ENCODE measurements around the gene AUTS2.
A peak's percentile ranks its signal among the peaks of the same experiment; 100 is the strongest.

The AUTS2 gene

DNA sequence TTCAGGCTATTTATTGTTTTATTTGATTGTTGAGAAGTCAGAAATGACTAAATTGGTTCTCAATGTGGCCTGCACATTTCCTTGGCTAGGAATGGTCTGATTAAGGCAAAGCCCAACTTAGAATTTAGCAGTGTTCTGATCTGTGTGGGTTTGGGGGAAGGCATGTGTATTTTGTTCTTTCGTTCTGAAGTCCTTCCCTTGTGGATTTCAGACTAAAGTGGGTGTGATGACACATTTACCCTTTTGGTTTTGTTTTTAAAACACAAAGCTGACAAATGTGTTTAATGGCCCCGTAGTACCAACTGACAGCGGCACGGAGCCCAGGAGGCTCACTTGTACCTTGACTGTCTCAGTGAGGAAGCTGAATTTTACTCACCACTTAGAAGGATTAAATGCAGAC lies 1081.4 kb downstream of the AUTS2 start:
- no peak for DNase-seq (ENCODE audit: low read depth, low spot score)

DNA sequence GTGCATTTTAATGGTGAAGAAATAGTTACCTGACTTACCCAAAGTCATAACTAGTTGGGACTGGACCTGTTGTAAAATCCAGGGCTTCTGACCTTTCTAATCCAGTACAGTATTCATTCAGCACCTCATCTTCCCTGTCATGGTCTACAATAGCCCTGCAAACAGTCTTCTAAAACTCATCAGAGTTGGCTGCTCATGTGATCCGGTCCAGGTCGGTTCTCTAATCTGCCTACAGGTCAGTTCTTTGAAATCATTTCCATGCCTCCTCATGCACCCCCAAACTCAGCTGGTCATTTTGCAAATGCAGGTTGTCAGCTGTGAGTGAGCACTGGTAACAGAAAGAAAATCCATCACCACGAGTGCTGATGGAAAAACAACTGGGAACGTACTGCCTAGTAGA lies 1082.0 kb downstream of the AUTS2 start:
- no peak for DNase-seq (ENCODE audit: low read depth, low spot score)

DNA sequence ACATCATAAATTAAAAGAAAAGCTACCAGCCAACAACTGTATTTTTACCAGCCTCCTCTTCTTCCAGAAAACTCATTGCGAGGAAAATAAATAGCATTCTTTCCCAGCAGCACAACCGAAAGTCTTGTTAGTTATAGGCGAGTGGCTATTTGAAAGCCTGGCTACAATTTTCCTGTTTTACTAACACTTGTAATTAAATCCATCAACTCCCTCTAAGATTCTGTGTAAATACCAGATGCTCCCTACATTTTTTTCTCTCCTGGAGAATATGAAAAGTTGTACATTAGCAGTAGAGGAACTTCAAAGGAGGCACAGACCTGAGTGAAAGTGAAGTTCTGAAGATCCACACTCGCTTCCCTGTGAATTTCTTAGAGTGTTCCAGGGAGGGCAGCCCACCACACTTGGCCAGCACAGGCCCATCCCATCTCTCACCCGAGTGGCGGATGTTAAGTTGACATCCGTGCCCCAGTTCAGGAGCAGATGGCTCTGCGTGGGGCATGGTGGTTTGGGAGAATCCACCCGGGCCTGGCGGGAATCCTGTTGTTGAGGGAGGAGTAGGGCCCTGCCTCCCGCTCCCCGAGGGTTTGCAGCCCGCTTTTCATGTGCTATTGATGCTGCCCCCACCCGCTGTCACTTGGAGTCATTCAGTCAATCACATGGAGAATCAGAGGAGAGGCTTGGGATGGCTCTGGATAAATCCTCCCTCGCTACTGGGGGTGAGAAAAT lies 1082.6 kb downstream of the AUTS2 start:
- no peak for DNase-seq (ENCODE audit: low read depth, low spot score)

DNA sequence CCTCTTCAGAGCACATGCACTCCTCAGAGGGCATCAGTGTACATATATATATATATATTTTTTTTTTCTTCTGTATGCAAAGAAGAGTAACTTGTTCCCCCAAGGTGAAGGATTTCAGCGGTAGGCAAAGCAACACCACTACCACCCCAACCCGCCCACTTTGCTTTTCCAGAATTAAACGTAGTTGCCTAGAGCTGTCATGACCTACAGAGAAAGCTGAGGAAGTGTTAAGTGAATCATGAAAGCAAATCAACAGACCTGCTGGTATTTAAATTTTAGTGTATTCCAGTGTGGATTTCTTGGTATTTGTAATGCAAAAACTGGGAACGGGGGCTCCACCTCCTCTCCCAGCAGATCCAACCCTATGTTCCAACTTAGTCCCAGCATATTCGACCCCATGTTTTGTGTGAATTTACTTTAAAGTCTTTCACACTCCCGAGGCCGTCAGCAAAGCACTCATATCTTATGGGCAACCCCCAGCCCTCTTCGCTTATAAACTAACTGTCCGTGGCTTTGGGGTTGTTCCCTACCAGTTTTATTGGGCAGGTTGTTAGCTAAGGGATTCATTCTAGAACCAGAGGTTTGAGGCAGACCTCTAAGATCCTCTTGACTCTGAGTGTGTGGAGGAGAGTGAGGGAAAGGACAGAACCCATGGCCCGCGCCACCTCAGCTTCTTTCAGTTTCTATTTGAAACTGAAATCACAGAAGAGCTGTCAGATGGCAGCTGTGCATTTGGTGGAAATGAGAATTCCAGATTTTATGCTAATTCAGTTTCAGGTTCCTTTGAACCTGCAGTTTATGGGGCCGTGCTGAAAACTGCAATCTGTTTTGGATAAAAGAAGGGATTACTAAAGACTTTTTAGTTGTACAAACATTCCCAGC lies 1083.4 kb downstream of the AUTS2 start:
- DNase-seq (ENCODE audit: low read depth, low spot score) = no peak

DNA sequence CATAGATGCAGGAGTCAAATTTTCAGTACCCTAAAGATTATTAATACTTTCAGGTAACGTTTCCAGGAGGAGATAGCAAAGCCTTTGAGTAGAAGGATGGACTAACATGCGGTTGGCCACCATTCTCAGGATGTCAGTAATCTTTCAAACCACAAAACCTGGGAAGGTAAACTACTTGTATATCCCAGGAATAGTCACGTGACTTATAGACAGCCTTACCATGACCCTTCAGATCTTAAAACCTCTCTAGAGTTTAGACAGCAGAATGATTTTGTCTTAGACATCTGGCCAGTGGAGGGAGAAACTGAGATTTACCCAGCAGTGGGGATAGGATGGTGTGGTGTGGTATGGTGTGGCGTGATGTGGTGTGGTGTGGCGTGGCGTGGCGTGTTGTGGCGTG lies 1085.9 kb downstream of the AUTS2 start:
- DNase-seq (ENCODE audit: low read depth, low spot score) = no peak

DNA sequence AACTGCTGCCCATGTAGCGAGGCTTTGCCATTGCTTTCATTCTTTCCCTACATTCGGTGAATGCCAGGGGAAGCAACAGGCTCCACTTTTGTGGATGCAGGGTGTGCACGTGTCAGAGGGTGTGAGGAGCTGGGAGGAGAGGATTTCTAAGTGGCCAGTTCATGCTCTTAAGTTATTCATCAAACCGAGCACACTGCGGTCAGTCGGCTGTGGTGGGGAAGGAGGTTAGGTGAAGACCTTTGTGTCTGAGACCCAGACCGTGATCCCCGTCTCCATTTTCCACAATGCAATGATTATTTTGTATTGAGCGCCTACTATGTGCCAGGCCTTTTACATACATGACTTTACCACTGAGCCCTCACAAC lies 1095.0 kb downstream of the AUTS2 start:
- DNase-seq (ENCODE audit: low read depth, low spot score) = no peak

DNA sequence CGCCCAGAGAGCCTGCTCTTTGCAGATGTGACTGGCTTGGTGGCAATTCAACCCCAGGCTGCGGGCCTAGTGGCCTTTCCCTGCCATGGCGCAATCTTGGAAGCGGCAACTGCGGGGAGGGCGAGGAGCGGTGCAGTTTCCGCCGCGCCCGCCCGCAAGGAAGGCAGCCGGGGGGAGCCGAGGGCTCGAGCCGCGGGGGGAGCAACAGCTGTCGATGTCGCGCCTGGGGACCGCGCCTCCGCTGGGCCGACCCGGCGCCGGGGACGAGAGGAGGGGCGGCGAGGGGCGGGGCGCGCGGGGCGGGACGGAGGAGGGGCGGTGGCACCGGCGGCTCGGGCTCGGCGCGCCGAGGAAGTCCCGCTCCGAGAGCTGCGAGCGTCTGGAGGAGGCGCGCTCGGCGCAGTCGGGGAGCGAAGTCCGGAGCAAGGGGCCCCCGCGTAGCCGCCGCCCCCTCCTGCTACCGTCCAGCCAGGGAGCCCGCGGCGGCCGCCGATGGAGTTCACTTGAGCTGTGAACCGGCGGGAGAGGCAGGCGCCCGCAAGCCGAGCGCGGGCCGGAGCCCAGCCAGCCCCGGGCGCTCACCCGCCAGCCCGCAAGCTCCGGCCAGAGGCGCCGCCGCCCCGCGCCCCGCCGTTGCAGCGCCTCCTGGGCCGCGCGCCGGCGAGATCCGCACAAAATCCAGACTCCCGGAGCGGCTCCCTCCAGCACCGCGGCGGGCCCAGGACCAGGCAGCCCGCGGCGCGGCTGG lies 1095.6 kb downstream of the AUTS2 start:
- DNase-seq (ENCODE audit: low read depth, low spot score) = no peak

DNA sequence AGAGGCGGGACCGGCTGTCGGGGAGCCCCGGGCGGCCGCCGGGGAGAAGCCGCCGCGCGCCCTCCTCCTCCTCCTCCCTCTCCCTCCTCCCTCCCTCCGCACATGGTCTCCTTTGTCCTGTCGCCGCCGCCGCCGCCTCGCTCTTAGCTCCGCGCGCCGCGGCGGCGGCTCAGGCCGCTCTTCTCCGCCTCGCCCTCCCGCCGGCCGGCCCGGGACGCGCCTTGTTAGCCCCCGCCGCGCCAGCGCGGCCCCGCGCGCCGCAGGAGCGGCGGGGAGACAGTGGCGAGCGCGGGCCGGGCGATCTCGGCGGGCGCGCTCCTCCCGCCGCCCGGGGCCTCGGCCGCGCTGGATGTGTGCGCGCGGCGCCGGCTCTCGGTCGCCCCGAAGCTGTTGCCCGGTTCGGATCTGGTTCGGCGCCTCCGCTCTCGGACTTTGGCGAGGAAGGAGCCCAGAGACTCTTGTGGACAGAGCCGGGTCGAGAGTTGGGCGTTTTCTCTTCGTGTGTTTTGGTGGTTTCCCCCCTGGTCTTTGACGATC lies 1096.2 kb downstream of the AUTS2 start:
- no peak for DNase-seq (ENCODE audit: low read depth, low spot score)

DNA sequence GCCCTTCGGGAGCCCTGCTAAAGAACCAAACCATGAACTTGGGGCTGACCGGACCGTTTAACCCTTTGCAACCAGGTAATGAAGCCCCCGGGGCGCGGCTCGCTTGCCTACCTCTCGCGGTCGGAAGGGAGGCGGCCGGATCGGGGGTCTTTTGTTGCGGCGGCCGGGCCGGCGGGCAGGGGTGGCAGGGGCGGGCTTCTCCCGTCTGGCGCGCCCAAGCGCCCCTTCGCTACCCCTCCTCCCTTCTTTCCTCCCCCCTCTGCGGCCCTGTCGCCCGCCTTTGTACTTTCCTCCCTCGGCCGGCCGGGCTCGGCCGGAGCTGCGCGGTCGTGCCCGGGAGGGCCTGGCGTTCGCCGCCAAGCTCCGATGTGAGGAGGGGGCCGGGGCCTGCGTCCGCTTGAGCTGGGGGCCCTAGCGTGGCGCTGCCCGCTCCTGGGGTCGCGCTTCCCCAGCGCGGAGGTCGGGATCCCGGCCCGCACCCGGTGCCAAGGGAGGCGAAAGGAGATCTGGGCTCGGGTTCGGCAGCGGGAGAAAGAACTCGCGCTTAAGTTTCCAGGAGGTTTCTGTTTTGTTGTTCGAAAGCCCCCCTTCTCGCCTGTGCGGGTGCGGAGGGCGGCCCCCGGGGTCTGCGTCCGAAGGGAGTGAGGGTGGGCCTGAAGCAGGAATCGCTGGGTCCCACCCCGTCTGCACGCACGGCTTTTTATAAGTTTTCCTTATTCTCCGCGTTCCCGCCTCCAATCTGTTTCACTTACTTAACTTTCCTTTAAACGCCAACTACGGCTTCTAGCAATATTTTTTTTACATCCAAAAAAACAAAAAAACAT lies 1096.9 kb downstream of the AUTS2 start:
- DNase-seq (ENCODE audit: low read depth, low spot score) = no peak

DNA sequence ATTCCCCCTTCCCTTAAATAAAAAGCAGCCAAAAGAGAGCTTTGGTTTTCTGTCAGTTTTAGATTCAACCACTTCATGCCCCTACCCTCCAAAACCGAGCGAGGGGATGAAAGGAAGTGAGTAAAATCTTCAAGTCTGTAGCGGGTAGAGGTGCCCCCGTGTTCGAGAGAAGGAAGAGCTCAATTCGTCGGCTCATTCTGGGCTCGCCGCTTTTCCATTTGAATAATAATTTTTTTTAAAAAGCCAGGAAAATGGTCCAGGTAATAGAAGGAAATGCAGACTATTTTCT lies 1097.5 kb downstream of the AUTS2 start:
- no peak for DNase-seq (ENCODE audit: low read depth, low spot score)

DNA sequence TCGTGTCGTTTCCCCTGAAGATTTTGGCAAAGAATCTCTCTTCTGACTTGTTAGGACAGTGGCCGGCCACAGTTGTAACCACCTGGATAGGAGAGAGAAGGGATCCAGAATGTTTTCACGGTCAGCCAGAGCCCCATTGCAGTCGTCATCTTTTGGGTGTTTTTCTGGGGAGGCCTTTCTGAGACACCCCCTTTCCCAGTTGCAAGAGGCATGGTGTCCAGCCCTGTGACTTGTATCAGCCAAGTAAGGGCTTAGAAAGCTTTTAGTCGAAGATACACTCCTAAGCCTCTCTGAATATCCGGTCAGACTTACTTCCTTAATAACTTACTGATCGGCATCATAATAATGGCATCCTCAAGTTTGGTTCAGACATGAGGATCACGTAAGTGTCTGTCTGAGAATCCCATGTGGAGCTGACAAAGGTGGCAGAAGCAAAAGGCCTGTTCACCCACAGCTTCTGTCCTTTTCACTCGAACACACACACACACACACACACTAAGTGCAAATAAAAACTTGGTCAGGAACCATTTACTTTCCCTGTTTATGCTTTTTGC lies 1098.0 kb downstream of the AUTS2 start:
- no peak for DNase-seq (ENCODE audit: low read depth, low spot score)

DNA sequence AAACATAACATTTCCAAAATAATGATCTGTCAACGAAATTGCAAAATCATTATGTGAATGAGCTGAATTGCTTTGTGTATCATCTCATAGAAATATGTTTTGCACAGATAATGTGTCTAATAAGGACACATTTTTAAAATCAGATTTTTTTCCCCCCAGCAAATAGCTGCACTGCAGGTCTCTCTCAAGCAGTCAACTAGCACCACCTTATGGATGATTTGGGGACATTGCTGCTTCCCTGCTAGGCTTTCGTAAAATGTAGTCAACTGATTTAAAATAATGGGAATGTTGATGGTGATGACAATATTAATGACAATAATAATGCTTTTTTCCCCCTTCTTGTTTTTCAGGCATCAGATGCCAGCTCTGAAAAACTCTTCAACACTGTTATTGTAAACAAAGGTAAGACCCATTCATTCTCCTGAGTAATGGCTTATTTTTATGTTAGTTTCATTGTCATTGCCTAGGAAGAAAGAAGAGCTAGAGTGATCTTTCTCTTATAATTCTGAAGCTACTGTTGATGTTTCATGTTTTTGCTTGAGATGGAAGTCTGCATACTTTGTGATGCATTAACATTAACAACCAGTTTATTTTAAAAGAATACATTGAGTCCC lies 1100.1 kb downstream of the AUTS2 start:
- DNase-seq (ENCODE audit: low read depth, low spot score) = no peak

DNA sequence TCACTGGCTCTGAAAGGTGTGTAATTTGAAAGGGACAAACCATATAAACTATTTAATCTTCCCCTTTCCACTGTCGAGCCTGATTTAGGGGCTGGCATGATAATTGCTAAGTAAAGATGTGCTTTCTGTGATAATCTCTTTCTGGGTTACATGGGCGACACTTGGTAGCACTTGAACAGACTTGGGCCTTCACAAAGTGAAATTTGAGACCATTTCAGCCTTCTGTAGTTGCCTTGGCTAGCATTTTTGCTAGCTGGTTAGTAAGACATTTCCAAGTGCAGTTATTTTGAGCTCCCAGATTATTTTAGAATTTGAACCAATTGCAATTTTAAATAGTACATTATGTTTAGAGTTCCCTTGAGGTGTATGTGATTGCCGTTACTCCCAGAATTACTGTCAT lies 1101.0 kb downstream of the AUTS2 start:
- no peak for DNase-seq (ENCODE audit: low read depth, low spot score)

DNA sequence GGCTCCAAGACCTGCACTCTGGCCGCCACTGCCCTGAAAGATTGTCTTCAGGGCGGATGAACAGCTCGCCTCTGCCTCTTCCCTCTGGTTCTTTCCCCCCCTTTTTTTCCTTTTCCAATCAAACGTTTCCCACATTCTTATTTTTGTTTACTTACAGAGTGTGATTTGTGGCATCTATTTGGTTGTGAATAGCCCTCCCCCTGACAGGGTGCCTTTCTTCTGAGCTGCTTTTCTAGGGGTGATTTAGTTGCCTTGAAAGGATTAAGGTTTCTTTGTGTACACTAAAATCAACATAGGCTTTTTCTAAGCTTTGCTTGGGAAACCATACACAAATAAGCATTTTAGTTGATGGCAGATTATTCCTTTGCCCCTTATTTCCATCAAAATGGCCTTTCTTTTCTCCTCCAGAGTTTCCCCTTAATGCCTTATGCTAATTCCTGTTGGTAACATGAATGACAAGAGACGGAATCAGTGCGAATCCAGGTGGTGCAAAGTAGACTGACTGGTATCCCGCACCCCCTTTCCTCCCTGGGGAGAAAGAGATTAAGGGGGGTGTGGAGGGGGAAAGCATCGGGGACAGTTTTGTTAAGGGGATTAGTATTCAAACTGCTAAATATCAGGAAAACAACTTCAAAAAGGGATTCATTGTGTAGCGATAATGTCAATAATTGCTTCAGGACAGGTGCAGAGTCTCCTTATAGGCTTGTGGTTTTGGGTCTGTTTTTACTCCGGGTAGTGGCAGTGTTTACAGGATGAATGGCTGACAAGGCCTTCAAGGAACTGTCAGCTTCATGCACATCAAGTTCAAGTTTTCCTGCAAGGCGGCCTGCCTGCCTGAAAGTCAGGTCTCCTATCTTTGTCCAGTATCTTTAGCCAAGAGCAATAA lies 1102.0 kb downstream of the AUTS2 start:
- peak; percentile 67 for DNase-seq (ENCODE audit: low read depth, low spot score)

DNA sequence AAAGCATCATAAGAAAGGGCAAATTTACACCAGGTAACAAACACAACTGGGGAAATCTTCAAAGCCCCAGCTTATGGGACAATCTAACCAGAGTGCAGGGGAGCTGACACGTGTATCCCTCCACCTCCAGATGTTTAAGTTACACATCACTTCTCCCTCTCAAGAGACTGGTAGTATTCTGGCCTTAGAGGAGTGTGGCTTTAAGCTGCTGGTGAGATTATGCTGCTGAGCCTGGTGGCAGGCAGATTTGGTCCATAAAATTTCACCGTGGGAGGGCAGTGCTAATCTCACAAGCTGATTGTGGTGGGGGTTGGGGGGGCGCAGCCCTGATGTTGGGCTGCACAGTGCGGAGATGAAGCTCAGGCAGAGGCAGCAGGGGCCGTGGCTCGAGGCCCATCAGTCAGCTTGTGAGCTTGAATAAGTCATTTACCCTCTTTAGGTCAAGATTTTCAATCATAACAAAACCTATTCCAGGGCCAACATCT lies 1102.7 kb downstream of the AUTS2 start:
- DNase-seq (ENCODE audit: low read depth, low spot score) = no peak

DNA sequence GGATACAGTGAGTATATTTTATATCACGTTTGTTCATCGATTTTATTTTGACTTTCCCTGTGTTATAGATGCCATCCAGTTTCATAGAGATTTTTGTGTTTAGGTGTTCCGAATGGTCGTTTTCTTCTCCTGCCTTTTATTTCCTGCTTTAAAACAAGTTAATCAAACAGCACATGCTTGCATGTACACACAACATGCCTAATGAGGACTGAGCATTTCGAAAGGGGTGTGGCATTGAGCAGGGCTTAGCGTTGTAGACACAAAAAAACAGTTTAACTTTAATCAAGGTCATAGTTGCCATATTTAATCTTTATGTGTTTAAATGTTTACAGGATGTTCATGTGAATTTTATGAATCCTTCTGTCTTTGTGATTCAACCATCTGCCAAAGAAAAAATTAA lies 1103.2 kb downstream of the AUTS2 start:
- DNase-seq (ENCODE audit: low read depth, low spot score) = no peak

DNA sequence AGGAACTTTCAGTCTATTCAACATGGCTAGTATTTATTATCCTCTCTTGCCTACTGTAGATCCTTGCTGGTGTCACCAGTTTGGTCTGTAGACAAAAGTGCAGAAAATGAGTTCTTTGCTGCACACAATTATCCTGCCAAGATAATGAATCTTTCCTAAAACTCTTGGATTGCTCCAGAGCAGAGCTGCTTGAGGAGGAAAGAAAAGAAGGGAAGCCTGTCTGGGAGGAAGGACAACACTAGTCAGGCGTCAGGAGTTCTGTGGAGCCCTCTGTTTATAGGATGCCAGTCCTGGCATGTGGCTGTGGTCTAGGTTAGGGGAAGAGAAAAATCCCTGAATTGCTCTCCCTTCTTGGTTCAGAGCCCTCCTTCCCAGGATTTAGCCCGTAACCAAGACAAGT lies 1103.7 kb downstream of the AUTS2 start:
- DNase-seq (ENCODE audit: low read depth, low spot score) = no peak

DNA sequence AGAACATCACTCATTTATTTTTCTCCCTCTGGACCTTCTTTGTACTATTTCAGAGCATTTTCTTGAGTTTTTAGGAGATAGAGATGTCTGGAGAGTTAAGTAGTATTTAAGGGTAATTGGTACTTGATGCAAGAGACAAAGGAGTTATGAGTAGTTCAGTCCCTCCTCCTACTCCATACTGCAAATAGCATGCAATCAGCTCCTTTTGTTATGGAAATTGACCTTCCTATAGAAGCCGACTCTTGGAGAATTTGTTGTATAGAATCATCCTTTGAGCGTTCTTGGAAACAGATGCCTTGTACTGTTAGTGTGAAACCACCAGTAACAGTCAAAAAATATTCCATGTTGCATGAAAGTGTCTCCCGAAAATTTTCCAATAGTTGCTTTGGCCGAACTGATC lies 1105.5 kb downstream of the AUTS2 start:
- no peak for DNase-seq (ENCODE audit: low read depth, low spot score)

DNA sequence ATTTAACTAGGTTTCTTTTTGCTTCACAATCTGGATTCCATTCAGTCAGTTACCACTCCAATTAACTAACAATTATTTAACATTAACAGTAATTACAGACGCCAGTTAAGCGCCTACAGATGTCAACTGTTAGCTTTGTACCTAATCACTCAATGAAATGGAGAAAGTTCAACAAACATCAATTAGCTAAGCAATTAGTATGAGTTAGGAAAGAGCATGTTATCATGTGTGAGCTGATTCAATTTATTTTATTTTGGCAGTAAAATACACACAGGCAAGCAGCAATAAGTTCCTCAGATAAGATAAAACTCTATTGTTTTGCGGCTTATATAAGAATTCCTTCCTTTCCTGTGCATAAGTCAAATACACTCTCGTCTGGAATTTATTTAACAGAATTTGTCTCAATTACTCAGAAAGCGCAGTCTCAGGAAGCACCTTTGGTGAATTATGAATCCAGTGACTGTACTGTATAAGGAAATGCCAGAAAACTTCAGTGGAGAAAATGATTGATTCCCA lies 1106.6 kb downstream of the AUTS2 start:
- no peak for DNase-seq (ENCODE audit: low read depth, low spot score)
